SK-N-MC (cell line): ENCODE measurements around the gene CABLES2.

ENCODE experiments used
- EZH2 ChIP-seq: fragments of 200-600 bp; sonication (generic); IDR thresholded peaks from one replicate; pipeline ENCODE4 v1.6.1; 2017; ENCODE audit warnings: antibody characterized with exemption
- FOXP2 ChIP-seq: optimal IDR thresholded peaks from 2 replicates; pipeline ENCODE3; 2011; ENCODE audit warnings: mild to moderate bottlenecking, moderate library complexity; ENCODE audit not compliant: insufficient read depth; ENCODE audit errors: extremely low read length, control extremely low read depth
- POLR2AphosphoS5 ChIP-seq: IDR thresholded peaks from 2 replicates; pipeline ENCODE4 v1.6.1; 2012; ENCODE audit warnings: mild to moderate bottlenecking, low read depth, low read length, borderline replicate concordance

GRCh38 chr20:62355516-62355877 lies 51.6 kb downstream of the CABLES2 start:
- TF ChIP-seq POLR2AphosphoS5 (no peak), EZH2 (no peak), FOXP2 (no peak)
